Activated naive CD8-positive, alpha-beta T cell treated with anti-CD3 and anti-CD28 coated beads, Interleukin-2, amount 50 U/mL, for 24 hours (primary cell): Measurements from ENCODE around the gene LRG1.
"Not testable (repeated sequence)": the region's sequence is repeated elsewhere in the genome, so short reads cannot be mapped to it uniquely, and the experiment has no call there.

Experiments used
- ATAC-seq: fragments of 150-1000 bp; cut with Tn5 transposase; one replicate; pipeline ENCODE4 v1.10.0; 2021
- DNase-seq: peaks from one replicate; pipeline ENCODE4 v3.0.0; 2021
- H3K27ac Mint-ChIP-seq: one replicate; pipeline ENCODE4 v1.8.0; 2021; ENCODE audit warnings: mild to moderate bottlenecking, mixed read lengths
- H3K27me3 Mint-ChIP-seq: one replicate; pipeline ENCODE4 v1.8.0; 2021; ENCODE audit warnings: mixed read lengths
- H3K36me3 Mint-ChIP-seq: one replicate; pipeline ENCODE4 v1.8.0; 2021; ENCODE audit warnings: low read depth, mixed read lengths
- H3K4me1 Mint-ChIP-seq: one replicate; pipeline ENCODE4 v1.8.0; 2021; ENCODE audit warnings: mixed read lengths
- H3K4me3 Mint-ChIP-seq: one replicate; pipeline ENCODE4 v1.8.0; 2021; ENCODE audit warnings: mild to moderate bottlenecking, moderate library complexity, mixed read lengths
- H3K9me3 Mint-ChIP-seq: one replicate; pipeline ENCODE4 v1.8.0; 2021; ENCODE audit warnings: mixed read lengths

LRG1 gene

GRCh38 chr19:4562085-4562484, 22.2 kb upstream of the LRG1 start:
- not testable (repeated sequence) for H3K4me3 Mint-ChIP-seq, H3K36me3 Mint-ChIP-seq, H3K27me3 Mint-ChIP-seq, H3K4me1 Mint-ChIP-seq, H3K9me3 Mint-ChIP-seq, H3K27ac Mint-ChIP-seq, DNase-seq
- peak; percentile 44 for ATAC-seq

GRCh38 chr19:4559569-4559968, 19.7 kb upstream of the LRG1 start, which contains the start of gene SEMA6B:
Gene SEMA6B (minus strand): TSS chr19:4559684. CDS start chr19:4558457, 1,227 bp downstream.
- DNase-seq (no peak), ATAC-seq (no peak)
- no peaks in the 10 kb centered on the region for H3K4me1 Mint-ChIP-seq
- H3K9me3 Mint-ChIP-seq: no peaks in the 10 kb centered on the region
- no peaks in the 10 kb centered on the region for H3K27me3 Mint-ChIP-seq
- H3K36me3 Mint-ChIP-seq: no peaks in the 10 kb centered on the region
- H3K27ac Mint-ChIP-seq: no peak within 1 kb of the TSS
- no peak within 1 kb of the TSS for H3K4me3 Mint-ChIP-seq

GRCh38 chr19:4557971-4558941, 18.4 kb upstream of the LRG1 start:
- peak; percentile 52 for DNase-seq
- H3K27me3 Mint-ChIP-seq: no peaks in the 10 kb centered on the region
- no peaks in the 10 kb centered on the region for H3K36me3 Mint-ChIP-seq
- H3K27ac Mint-ChIP-seq: no peak overlapping the region
- H3K4me3 Mint-ChIP-seq: no peak overlapping the region
- H3K9me3 Mint-ChIP-seq: no peaks in the 10 kb centered on the region
- H3K4me1 Mint-ChIP-seq: no peaks in the 10 kb centered on the region
- no peak for ATAC-seq

GRCh38 chr19:4557144-4557970, 17.5 kb upstream of the LRG1 start:
- no peaks in the 10 kb centered on the region for H3K36me3 Mint-ChIP-seq
- H3K27me3 Mint-ChIP-seq: no peaks in the 10 kb centered on the region
- no peaks in the 10 kb centered on the region for H3K4me1 Mint-ChIP-seq
- H3K4me3 Mint-ChIP-seq: no peak overlapping the region
- DNase-seq (peak; percentile 49), ATAC-seq (peak; percentile 35)
- H3K9me3 Mint-ChIP-seq: no peaks in the 10 kb centered on the region
- H3K27ac Mint-ChIP-seq: no peak overlapping the region

GRCh38 chr19:4556597-4557127, 16.8 kb upstream of the LRG1 start:
- no peak overlapping the region for H3K4me3 Mint-ChIP-seq
- no peaks in the 10 kb centered on the region for H3K36me3 Mint-ChIP-seq
- ATAC-seq (no peak), DNase-seq (peak; percentile 50)
- no peak overlapping the region for H3K27ac Mint-ChIP-seq
- no peaks in the 10 kb centered on the region for H3K4me1 Mint-ChIP-seq
- no peaks in the 10 kb centered on the region for H3K9me3 Mint-ChIP-seq
- no peaks in the 10 kb centered on the region for H3K27me3 Mint-ChIP-seq

GRCh38 chr19:4555657-4556561, 16.1 kb upstream of the LRG1 start:
- DNase-seq (no peak), ATAC-seq (no peak)
- H3K9me3 Mint-ChIP-seq: no peaks in the 10 kb centered on the region
- no peaks in the 10 kb centered on the region for H3K36me3 Mint-ChIP-seq
- no peak overlapping the region for H3K27ac Mint-ChIP-seq
- H3K4me3 Mint-ChIP-seq: no peak overlapping the region
- H3K27me3 Mint-ChIP-seq: no peaks in the 10 kb centered on the region
- no peaks in the 10 kb centered on the region for H3K4me1 Mint-ChIP-seq

- Mint-ChIP-seq H3K36me3 (no peaks in the 10 kb centered on the region), H3K27ac (no peak overlapping the region), H3K9me3 (no peaks in the 10 kb centered on the region), H3K4me3 (no peak overlapping the region), H3K4me1 (no peaks in the 10 kb centered on the region), H3K27me3 (no peaks in the 10 kb centered on the region)
- ATAC-seq (no peak), DNase-seq (no peak)
Observed at GRCh38 chr19:4554717-4555116, 14.9 kb upstream of the LRG1 start.

- no peak overlapping the region for H3K27ac Mint-ChIP-seq
- no peaks in the 10 kb centered on the region for H3K9me3 Mint-ChIP-seq
- H3K4me3 Mint-ChIP-seq: no peak overlapping the region
- ATAC-seq (no peak), DNase-seq (no peak)
- H3K27me3 Mint-ChIP-seq: peaks cover 3% of the 10 kb centered on the region
- no peaks in the 10 kb centered on the region for H3K36me3 Mint-ChIP-seq
- H3K4me1 Mint-ChIP-seq: no peaks in the 10 kb centered on the region
Observed at GRCh38 chr19:4553775-4554174, 13.9 kb upstream of the LRG1 start.

GRCh38 chr19:4553092-4553695, 13.4 kb upstream of the LRG1 start:
- no peak for DNase-seq
- no peak for ATAC-seq
- Mint-ChIP-seq H3K4me1 (no peaks in the 10 kb centered on the region), H3K27me3 (peaks cover 3% of the 10 kb centered on the region), H3K4me3 (no peak overlapping the region), H3K27ac (no peak overlapping the region), H3K9me3 (no peaks in the 10 kb centered on the region), H3K36me3 (no peaks in the 10 kb centered on the region)

- Mint-ChIP-seq H3K4me3 (no peak overlapping the region), H3K36me3 (no peaks in the 10 kb centered on the region), H3K27ac (no peak overlapping the region), H3K4me1 (no peaks in the 10 kb centered on the region), H3K27me3 (peaks cover 3% of the 10 kb centered on the region), H3K9me3 (no peaks in the 10 kb centered on the region)
- ATAC-seq (no peak), DNase-seq (no peak)
Observed at GRCh38 chr19:4552525-4552819, 12.6 kb upstream of the LRG1 start.

- no peak for DNase-seq
- no peak for ATAC-seq
- H3K27ac Mint-ChIP-seq: no peak overlapping the region
- no peak overlapping the region for H3K4me3 Mint-ChIP-seq
- H3K4me1 Mint-ChIP-seq: no peaks in the 10 kb centered on the region
- H3K36me3 Mint-ChIP-seq: no peaks in the 10 kb centered on the region
- peaks cover 3% of the 10 kb centered on the region for H3K27me3 Mint-ChIP-seq
- H3K9me3 Mint-ChIP-seq: no peaks in the 10 kb centered on the region
Observed at GRCh38 chr19:4550479-4551050, 10.7 kb upstream of the LRG1 start.

- DNase-seq: no peak
- H3K27me3 Mint-ChIP-seq: peaks cover 3% of the 10 kb centered on the region
- no peaks in the 10 kb centered on the region for H3K9me3 Mint-ChIP-seq
- ATAC-seq: no peak
- no peaks in the 10 kb centered on the region for H3K36me3 Mint-ChIP-seq
- H3K4me3 Mint-ChIP-seq: no peak overlapping the region
- no peak overlapping the region for H3K27ac Mint-ChIP-seq
- H3K4me1 Mint-ChIP-seq: no peaks in the 10 kb centered on the region
Observed at GRCh38 chr19:4550018-4550417, 10.2 kb upstream of the LRG1 start.

GRCh38 chr19:4548238-4548584, 8.4 kb upstream of the LRG1 start:
- no peaks in the 10 kb centered on the region for H3K4me1 Mint-ChIP-seq

More at GRCh38 chr19:4548238-4548584, 8.4 kb upstream of the LRG1 start:
- Mint-ChIP-seq H3K9me3 (no peaks in the 10 kb centered on the region), H3K36me3 (no peaks in the 10 kb centered on the region), H3K27me3 (peaks cover 3% of the 10 kb centered on the region), H3K4me3 (no peak overlapping the region), H3K27ac (no peak overlapping the region)
- no peak for DNase-seq
- no peak for ATAC-seq
